HEK293 (cell line): ENCODE measurements around the gene B4GAT1.

Source experiments
- CTCF ChIA-PET: fragments of 350-600 bp; formaldehyde crosslinking; extraction: SDS; loops from one replicate; lab custom pipeline; 2021; ENCODE audit warnings: antibody characterized with exemption; lab: Yijun Ruan, JAX
- POLR2A ChIA-PET: fragments of 300-600 bp; formaldehyde crosslinking; extraction: SDS; loops from one replicate; lab custom pipeline; 2020; ENCODE audit warnings: antibody characterized with exemption, inconsistent platforms; lab: Yijun Ruan, JAX
- H3K27ac ChIP-seq: fragments of 200-500 bp; sonication (Bioruptor generic); 2 replicates; pipeline ENCODE4 v1.5.1; 2014; ENCODE audit warnings: low read depth, low read length, control low read depth, inconsistent platforms; ENCODE audit errors: extremely low read depth
- H3K36me3 ChIP-seq, 2 experiments: fragments of 200-500 bp in 1 of 2; sonication (Bioruptor generic) in 1 of 2; 1 replicate in 1 of 2; 2 replicates in 1 of 2; pipeline ENCODE4 v1.5.1; 2014 to 2017; ENCODE audit warnings: inconsistent platforms in 2 of 2, low read length in 2 of 2; ENCODE audit not compliant: control insufficient read depth in 2 of 2, insufficient read depth in 1 of 2
- H3K4me1 ChIP-seq: fragments of 200-500 bp; sonication (Bioruptor generic); 2 replicates; pipeline ENCODE4 v1.5.1; 2014; ENCODE audit warnings: mild to moderate bottlenecking, low read length, inconsistent platforms; ENCODE audit not compliant: control insufficient read depth, insufficient read depth
- H3K4me3 ChIP-seq: 2 replicates; pipeline ENCODE4 v1.5.1; 2011; ENCODE audit warnings: low read depth, mild to moderate bottlenecking, control low read depth, low read length, moderate library complexity
- H3K9me3 ChIP-seq: fragments of 200-500 bp; sonication (Bioruptor generic); 2 replicates; pipeline ENCODE4 v1.5.1; 2014; ENCODE audit warnings: low read depth, low read length, inconsistent platforms; ENCODE audit not compliant: control insufficient read depth, insufficient read depth
- MEIS1 ChIP-seq: sonication (generic); formaldehyde crosslinking; IDR thresholded peaks from 2 replicates; pipeline ENCODE4 v1.8.1; 2022; ENCODE audit warnings: missing genetic modification reagents, mild to moderate bottlenecking, borderline replicate concordance
- MYNN ChIP-seq: fragments of 450-650 bp; formaldehyde crosslinking; IDR thresholded peaks from 2 replicates; pipeline ENCODE4 v1.5.1; 2016; ENCODE audit warnings: missing biosample characterization, missing genetic modification characterization, borderline replicate concordance
- PRDM1 ChIP-seq: fragments of 450-650 bp; formaldehyde crosslinking; IDR thresholded peaks from 2 replicates; pipeline ENCODE4; 2016; ENCODE audit warnings: missing biosample characterization, missing genetic modification characterization
- ZNF324 ChIP-seq: fragments of 450-650 bp; formaldehyde crosslinking; IDR thresholded peaks from 2 replicates; pipeline ENCODE4 v1.5.1; 2016; ENCODE audit warnings: missing biosample characterization, missing genetic modification characterization
- ZNF335 ChIP-seq: fragments of 450-650 bp; formaldehyde crosslinking; conservative IDR thresholded peaks from 2 replicates; pipeline ENCODE4 v1.5.1; 2016; ENCODE audit warnings: missing biosample characterization, missing genetic modification characterization
- ZNF394 ChIP-seq: fragments of 450-650 bp; formaldehyde crosslinking; IDR thresholded peaks from 2 replicates; pipeline ENCODE4 v1.5.1; 2016; ENCODE audit warnings: missing biosample characterization, missing genetic modification characterization, mild to moderate bottlenecking, moderate library complexity, borderline replicate concordance
- ZNF530 ChIP-seq: fragments of 450-650 bp; formaldehyde crosslinking; IDR thresholded peaks from 2 replicates; pipeline ENCODE4 v1.5.1; 2016; ENCODE audit warnings: low read depth, missing biosample characterization, missing genetic modification characterization
- ZNF561 ChIP-seq: fragments of 450-650 bp; IDR thresholded peaks from 2 replicates; pipeline ENCODE4 v1.5.1; 2018; ENCODE audit warnings: missing biosample characterization, missing genetic modification characterization, borderline replicate concordance
- ZNF707 ChIP-seq: fragments of 450-650 bp; formaldehyde crosslinking; IDR thresholded peaks from 2 replicates; pipeline ENCODE4 v1.5.1; 2016; ENCODE audit warnings: missing biosample characterization, missing genetic modification characterization
- ZNF747 ChIP-seq: fragments of 450-650 bp; formaldehyde crosslinking; IDR thresholded peaks from 2 replicates; pipeline ENCODE4 v1.5.1; 2016; ENCODE audit warnings: missing biosample characterization, missing genetic modification characterization
- ZXDB ChIP-seq: fragments of 450-650 bp; formaldehyde crosslinking; IDR thresholded peaks from 2 replicates; pipeline ENCODE4 v1.5.1; 2016; ENCODE audit warnings: missing biosample characterization, missing genetic modification characterization
- TF ChIP-seq, protein P1 (sequence below): fragments of 450-650 bp; formaldehyde crosslinking; IDR thresholded peaks from 2 replicates; pipeline ENCODE4 v1.5.1; 2016; ENCODE audit warnings: missing biosample characterization, missing genetic modification characterization
- TF ChIP-seq, protein P2 (sequence below): fragments of 450-650 bp; formaldehyde crosslinking; IDR thresholded peaks from 2 replicates; pipeline ENCODE4 v1.5.1; 2016; ENCODE audit warnings: missing biosample characterization, missing genetic modification characterization, borderline replicate concordance
- TF ChIP-seq, protein P3 (sequence below): fragments of 450-650 bp; formaldehyde crosslinking; IDR thresholded peaks from 2 replicates; pipeline ENCODE4 v1.5.1; 2016; ENCODE audit warnings: missing biosample characterization, missing genetic modification characterization
- TF ChIP-seq, protein P4 (sequence below): fragments of 450-650 bp; formaldehyde crosslinking; IDR thresholded peaks from 2 replicates; pipeline ENCODE4 v1.5.1; 2016; ENCODE audit warnings: missing biosample characterization, missing genetic modification characterization
- TF ChIP-seq, protein P5 (sequence below): fragments of 450-650 bp; formaldehyde crosslinking; IDR thresholded peaks from 2 replicates; pipeline ENCODE4 v1.5.1; 2016; ENCODE audit warnings: missing biosample characterization, missing genetic modification characterization

Gene B4GAT1

DNA sequence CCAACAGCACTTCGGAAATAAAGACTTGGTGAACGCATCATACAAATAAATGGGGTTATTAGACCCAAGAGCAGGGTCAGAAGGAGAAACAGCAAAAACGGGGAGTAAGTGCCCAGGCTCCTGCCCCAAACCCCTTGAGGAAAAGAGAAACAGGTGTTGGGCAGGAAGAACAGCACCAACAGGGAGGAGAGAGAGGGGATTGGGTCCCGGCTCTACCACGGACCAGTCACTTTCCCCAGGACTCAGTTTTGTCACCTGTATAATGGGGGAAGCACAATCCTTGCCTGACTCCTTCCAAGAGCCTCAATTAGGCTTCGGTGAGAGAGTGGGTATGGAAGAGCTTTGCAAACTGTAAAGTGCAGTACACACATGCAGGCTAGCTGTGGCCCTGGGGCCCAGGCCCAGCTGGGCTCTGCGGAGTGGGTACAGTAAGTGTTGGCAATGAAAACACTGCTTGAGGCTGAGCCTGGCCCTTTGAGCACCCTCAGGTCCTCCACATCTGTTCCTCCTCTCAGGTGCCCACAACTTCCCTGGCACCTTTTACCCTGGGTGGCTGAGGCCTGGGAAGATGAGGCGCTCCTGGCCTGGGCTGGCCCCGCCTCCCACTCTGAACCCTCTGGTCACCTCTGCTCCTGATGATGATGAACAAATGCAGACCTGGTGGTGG is 15.2 kb upstream of the B4GAT1 start:
- ChIA-PET CTCF (interaction anchor here (0.9 to 5.6 kb wide), 7 partner anchors 8 to 77 kb away, joined by 3 to 58 read pairs (median 6); no protein-coding TSS in a partner anchor), POLR2A (interaction anchor here (1.2 to 2.2 kb wide), 2 partner anchors 9 to 15 kb away, joined by 4 to 7 read pairs; partner anchors contain the start of gene SLC29A2)
- Histone ChIP-seq H3K27ac (no peak overlapping the region), H3K4me1 (no peaks in the 10 kb centered on the region), H3K4me3 (no peak overlapping the region), H3K9me3 (no peaks in the 10 kb centered on the region), H3K36me3 (peaks cover 0 to 41% of the 10 kb centered on the region in 2 experiments; a peak in 1 of 3 replicates)
- TF ChIP-seq ZNF707 (no peak), ZNF335 (tag by site-specific recombination) (no peak), ZNF324 (tag by site-specific recombination) (no peak), MEIS1 (CRISPR knock-in tag) (no peak), ZNF530 (tag by site-specific recombination) (no peak), PRDM1 (no peak), ZNF747 (no peak), MYNN (tag by site-specific recombination) (no peak), ZNF394 (no peak), ZXDB (no peak), ZNF561 (tag by site-specific recombination) (no peak)
- TF ChIP-seq, protein P1, sequence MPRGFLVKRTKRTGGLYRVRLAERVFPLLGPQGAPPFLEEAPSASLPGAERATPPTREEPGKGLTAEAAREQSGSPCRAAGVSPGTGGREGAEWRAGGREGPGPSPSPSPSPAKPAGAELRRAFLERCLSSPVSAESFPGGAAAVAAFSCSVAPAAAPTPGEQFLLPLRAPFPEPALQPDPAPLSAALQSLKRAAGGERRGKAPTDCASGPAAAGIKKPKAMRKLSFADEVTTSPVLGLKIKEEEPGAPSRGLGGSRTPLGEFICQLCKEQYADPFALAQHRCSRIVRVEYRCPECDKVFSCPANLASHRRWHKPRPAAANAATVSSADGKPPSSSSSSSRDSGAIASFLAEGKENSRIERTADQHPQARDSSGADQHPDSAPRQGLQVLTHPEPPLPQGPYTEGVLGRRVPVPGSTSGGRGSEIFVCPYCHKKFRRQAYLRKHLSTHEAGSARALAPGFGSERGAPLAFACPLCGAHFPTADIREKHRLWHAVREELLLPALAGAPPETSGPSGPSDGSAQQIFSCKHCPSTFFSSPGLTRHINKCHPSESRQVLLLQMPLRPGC, result no peak
- TF ChIP-seq, protein P2, sequence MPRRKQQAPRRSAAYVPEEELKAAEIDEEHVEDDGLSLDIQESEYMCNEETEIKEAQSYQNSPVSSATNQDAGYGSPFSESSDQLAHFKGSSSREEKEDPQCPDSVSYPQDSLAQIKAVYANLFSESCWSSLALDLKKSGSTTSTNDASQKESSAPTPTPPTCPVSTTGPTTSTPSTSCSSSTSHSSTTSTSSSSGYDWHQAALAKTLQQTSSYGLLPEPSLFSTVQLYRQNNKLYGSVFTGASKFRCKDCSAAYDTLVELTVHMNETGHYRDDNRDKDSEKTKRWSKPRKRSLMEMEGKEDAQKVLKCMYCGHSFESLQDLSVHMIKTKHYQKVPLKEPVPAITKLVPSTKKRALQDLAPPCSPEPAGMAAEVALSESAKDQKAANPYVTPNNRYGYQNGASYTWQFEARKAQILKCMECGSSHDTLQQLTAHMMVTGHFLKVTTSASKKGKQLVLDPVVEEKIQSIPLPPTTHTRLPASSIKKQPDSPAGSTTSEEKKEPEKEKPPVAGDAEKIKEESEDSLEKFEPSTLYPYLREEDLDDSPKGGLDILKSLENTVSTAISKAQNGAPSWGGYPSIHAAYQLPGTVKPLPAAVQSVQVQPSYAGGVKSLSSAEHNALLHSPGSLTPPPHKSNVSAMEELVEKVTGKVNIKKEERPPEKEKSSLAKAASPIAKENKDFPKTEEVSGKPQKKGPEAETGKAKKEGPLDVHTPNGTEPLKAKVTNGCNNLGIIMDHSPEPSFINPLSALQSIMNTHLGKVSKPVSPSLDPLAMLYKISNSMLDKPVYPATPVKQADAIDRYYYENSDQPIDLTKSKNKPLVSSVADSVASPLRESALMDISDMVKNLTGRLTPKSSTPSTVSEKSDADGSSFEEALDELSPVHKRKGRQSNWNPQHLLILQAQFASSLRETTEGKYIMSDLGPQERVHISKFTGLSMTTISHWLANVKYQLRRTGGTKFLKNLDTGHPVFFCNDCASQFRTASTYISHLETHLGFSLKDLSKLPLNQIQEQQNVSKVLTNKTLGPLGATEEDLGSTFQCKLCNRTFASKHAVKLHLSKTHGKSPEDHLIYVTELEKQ (tag by site-specific recombination), result no peak
- TF ChIP-seq, protein P3, sequence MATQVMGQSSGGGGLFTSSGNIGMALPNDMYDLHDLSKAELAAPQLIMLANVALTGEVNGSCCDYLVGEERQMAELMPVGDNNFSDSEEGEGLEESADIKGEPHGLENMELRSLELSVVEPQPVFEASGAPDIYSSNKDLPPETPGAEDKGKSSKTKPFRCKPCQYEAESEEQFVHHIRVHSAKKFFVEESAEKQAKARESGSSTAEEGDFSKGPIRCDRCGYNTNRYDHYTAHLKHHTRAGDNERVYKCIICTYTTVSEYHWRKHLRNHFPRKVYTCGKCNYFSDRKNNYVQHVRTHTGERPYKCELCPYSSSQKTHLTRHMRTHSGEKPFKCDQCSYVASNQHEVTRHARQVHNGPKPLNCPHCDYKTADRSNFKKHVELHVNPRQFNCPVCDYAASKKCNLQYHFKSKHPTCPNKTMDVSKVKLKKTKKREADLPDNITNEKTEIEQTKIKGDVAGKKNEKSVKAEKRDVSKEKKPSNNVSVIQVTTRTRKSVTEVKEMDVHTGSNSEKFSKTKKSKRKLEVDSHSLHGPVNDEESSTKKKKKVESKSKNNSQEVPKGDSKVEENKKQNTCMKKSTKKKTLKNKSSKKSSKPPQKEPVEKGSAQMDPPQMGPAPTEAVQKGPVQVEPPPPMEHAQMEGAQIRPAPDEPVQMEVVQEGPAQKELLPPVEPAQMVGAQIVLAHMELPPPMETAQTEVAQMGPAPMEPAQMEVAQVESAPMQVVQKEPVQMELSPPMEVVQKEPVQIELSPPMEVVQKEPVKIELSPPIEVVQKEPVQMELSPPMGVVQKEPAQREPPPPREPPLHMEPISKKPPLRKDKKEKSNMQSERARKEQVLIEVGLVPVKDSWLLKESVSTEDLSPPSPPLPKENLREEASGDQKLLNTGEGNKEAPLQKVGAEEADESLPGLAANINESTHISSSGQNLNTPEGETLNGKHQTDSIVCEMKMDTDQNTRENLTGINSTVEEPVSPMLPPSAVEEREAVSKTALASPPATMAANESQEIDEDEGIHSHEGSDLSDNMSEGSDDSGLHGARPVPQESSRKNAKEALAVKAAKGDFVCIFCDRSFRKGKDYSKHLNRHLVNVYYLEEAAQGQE (tag by site-specific recombination), result no peak
- TF ChIP-seq, protein P4, sequence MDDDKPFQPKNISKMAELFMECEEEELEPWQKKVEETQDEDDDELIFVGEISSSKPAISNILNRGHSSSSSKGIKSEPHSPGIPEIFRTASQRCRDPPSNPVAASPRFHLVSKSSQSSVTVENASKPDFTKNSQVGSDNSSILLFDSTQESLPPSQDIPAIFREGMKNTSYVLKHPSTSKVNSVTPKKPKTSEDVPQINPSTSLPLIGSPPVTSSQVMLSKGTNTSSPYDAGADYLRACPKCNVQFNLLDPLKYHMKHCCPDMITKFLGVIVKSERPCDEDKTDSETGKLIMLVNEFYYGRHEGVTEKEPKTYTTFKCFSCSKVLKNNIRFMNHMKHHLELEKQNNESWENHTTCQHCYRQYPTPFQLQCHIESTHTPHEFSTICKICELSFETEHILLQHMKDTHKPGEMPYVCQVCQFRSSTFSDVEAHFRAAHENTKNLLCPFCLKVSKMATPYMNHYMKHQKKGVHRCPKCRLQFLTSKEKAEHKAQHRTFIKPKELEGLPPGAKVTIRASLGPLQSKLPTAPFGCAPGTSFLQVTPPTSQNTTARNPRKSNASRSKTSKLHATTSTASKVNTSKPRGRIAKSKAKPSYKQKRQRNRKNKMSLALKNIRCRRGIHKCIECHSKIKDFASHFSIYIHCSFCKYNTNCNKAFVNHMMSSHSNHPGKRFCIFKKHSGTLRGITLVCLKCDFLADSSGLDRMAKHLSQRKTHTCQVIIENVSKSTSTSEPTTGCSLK, result no peak
- TF ChIP-seq, protein P5, sequence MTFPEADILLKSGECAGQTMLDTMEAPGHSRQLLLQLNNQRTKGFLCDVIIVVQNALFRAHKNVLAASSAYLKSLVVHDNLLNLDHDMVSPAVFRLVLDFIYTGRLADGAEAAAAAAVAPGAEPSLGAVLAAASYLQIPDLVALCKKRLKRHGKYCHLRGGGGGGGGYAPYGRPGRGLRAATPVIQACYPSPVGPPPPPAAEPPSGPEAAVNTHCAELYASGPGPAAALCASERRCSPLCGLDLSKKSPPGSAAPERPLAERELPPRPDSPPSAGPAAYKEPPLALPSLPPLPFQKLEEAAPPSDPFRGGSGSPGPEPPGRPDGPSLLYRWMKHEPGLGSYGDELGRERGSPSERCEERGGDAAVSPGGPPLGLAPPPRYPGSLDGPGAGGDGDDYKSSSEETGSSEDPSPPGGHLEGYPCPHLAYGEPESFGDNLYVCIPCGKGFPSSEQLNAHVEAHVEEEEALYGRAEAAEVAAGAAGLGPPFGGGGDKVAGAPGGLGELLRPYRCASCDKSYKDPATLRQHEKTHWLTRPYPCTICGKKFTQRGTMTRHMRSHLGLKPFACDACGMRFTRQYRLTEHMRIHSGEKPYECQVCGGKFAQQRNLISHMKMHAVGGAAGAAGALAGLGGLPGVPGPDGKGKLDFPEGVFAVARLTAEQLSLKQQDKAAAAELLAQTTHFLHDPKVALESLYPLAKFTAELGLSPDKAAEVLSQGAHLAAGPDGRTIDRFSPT (tag by site-specific recombination), result no peak
